GM10248 (cell line): ENCODE results near the gene GALR1.

Experiments used
- CTCF ChIA-PET: fragments of 300-600 bp; sonication (Branson Sonifier 250); formaldehyde crosslinking; extraction: SDS; loops from one replicate; lab custom pipeline; 2021; ENCODE audit warnings: antibody characterized with exemption; lab: Yijun Ruan, JAX
- POLR2A ChIA-PET: fragments of 350-650 bp; sonication (Branson Sonifier 250); formaldehyde crosslinking; extraction: SDS; loops from one replicate; lab custom pipeline; 2020; ENCODE audit warnings: antibody characterized with exemption; lab: Yijun Ruan, JAX
- DNase-seq: peaks from one replicate; pipeline ENCODE4 v3.0.0; 2012; ENCODE audit errors: extremely low spot score
- TF ChIP-seq, protein P1 (sequence below): IDR thresholded peaks from 2 replicates; pipeline ENCODE4 v1.5.1; 2012; ENCODE audit warnings: mild to moderate bottlenecking, low read depth; ENCODE audit errors: extremely low read depth, missing control alignments, control extremely low read depth

GALR1 gene

DNA sequence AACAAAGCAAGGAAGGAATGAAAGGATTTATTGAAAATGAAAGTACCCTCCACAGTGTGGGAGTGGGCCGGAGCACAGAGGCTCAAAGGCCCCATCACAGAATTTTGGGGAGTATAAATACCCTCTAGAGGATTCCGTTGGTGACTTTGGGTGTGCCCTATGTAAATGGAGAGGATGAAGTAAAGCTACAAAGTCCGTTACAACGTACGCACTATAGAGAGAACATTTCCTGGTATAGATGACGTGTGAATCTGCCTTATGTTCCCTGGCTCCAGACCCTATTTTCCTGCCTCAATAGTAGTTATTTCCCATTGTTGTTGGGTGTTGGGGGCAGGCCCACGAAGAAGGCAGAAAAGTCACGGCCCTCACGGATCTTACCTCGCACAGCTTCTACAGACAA lies 65.3 kb downstream of the GALR1 start:
- POLR2A ChIA-PET: no interaction called here
- DNase-seq: no peak
- CTCF ChIA-PET: no interaction called here
- TF ChIP-seq, protein P1, sequence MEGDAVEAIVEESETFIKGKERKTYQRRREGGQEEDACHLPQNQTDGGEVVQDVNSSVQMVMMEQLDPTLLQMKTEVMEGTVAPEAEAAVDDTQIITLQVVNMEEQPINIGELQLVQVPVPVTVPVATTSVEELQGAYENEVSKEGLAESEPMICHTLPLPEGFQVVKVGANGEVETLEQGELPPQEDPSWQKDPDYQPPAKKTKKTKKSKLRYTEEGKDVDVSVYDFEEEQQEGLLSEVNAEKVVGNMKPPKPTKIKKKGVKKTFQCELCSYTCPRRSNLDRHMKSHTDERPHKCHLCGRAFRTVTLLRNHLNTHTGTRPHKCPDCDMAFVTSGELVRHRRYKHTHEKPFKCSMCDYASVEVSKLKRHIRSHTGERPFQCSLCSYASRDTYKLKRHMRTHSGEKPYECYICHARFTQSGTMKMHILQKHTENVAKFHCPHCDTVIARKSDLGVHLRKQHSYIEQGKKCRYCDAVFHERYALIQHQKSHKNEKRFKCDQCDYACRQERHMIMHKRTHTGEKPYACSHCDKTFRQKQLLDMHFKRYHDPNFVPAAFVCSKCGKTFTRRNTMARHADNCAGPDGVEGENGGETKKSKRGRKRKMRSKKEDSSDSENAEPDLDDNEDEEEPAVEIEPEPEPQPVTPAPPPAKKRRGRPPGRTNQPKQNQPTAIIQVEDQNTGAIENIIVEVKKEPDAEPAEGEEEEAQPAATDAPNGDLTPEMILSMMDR: no peak

- ChIA-PET POLR2A (no interaction called here), CTCF (no interaction called here)
- TF ChIP-seq, protein P1: no peak
- DNase-seq: no peak
Observed at GRCh38 chr18:77316008-77316407, 66.4 kb downstream of the GALR1 start.

GRCh38 chr18:77316641-77317040 lies 67.0 kb downstream of the GALR1 start:
- ChIA-PET POLR2A (no interaction called here), CTCF (no interaction called here)
- TF ChIP-seq, protein P1: no peak
- no peak for DNase-seq

DNA sequence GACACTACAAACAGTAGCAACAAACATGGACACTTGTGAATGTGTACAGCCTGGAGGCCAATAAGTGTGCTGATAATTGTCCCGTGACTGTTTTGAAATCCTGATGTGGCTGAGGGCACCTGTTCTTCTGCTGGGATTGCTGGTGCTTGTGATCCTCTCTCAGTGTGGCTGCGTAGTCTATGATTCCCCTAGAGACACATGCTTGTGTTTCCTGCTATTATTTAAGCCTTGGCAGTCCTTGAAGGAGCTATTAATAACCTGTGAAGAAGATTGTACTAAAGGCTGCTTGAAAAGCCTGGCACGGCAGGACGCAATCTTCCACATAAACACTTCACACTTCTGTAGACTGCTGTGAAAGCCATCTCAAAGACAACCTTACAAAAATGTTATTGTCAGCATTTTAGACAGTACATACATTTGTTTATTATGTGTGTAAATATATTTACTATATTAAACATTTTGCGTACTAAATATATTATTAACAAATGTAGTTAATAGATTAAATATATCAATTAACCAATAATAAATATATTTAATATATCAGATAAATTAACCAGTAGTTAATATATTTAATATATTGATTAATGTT lies 71.4 kb downstream of the GALR1 start:
- TF ChIP-seq, protein P1: no peak
- CTCF ChIA-PET: interaction anchor here (1.2 to 1.4 kb wide), 2 partner anchors 10 to 330 kb away, joined by 3 to 4 read pairs; no protein-coding TSS in a partner anchor
- POLR2A ChIA-PET: no interaction called here
- DNase-seq: no peak

DNA sequence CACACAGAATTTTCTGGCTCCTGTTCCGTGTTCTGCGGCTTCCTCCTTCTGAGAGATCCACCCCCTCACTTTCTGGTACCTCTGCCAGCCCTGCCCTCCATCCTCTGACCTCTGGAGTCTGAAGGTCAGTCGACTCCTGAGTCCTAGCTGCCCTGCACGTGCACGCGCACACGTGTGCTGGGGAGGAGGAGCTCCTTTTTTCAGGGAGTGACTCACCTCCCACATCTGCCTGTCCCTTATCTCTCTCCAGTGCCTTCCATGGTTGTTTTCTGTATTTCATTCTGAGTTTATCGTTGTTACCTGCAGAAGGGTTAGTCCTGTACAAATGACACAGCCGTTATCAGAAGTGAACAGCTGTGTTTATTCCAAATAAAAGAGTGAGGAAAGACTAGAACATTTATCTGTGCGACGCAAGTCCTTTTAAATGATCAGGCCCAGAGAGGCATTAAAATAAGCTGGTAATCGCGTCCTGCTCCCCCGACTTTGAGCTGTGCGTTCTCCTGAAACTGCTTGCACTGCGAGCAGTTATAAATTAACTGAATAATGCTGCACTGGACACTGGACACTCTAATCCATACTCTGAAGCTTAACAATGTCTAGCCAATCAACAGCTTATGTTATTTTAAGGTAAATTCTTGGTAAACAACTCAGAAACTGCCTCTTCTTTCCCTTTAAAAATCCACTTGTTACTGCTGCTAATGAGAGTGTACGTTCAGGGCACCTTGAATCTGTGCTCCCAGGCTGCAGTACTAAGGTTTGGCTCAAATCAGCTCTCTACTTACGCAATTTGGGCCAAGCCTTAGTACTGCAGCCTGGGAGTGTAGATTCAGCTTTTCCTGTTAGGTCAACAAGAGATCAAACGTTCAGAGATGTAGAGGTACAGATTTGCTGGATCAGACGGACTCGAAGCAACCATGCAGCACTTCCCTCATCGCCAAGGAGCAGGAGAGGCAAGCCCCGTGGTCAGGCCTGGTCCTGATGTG lies 72.5 kb downstream of the GALR1 start:
- CTCF ChIA-PET: interaction anchor here (1.2 kb wide), 1 partner anchor 11 kb away, joined by 4 read pairs; no protein-coding TSS in a partner anchor
- TF ChIP-seq, protein P1: no peak
- POLR2A ChIA-PET: no interaction called here
- DNase-seq: no peak

DNA sequence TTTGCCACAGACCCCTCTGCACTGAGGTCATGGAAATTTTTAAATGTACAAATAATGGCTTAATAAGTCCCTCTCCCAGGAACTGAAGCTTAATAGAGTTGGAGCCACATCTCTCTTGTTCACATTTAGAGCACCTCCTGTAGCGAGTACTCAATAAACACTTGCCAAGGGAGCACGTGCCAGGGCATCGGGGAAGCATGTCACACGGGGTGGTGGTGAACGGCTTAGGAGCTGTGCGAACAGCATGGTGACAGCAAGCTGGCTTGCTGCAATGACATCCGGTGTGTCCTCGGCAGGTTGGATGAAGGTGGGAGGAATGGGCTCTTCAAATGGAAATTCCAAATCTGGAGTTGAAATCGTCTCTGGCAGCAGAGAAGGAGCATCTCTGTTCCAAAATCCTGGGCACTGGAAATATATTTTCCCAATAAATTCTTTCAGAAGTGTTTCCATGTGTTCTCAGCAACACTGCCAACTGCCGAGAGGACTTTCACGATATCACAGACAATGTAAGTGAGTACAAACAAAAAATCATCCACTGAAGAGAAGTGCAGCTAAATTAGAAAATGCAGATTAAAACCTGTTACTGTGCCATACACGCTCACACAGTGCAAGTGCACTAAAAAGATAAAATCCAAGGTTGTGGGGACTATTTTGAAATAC lies 74.1 kb downstream of the GALR1 start:
- CTCF ChIA-PET: no interaction called here
- no peak for DNase-seq
- TF ChIP-seq, protein P1: no peak

More for the DNA sequence above, 74.1 kb downstream of the GALR1 start:
- POLR2A ChIA-PET: no interaction called here
